ENCODE measurements around the gene FGF19. TPM values are rescaled to one million over a fixed set of nuclear protein-coding genes. Genes with fewer than 3 reads are reported as not detected.

Gene FGF19
- total RNA-seq, 4 donors from 2014 or later = not detected

- ATAC-seq (ENCODE audit: low FRiP score) = no peak
- no peak for TF ChIP-seq CTCF (IDR thresholded peaks at IDR 0.05)
- no peak for DNase-seq (ENCODE audit: low spot score)
These were observed 21.0 kb downstream of the FGF19 start for GRCh38 chr11:69682681-69683326.

- DNase-seq (ENCODE audit: low spot score) = no peak
- no peak for TF ChIP-seq CTCF (IDR thresholded peaks at IDR 0.05)
- no peak for ATAC-seq (ENCODE audit: low FRiP score)
These were observed 21.6 kb downstream of the FGF19 start for GRCh38 chr11:69682221-69682620.

- no peak for TF ChIP-seq CTCF (IDR thresholded peaks at IDR 0.05)
- DNase-seq (ENCODE audit: low spot score) (no peak), ATAC-seq (ENCODE audit: low FRiP score) (no peak)
These were observed 23.1 kb downstream of the FGF19 start for GRCh38 chr11:69680688-69681087.

- DNase-seq (ENCODE audit: low spot score) = no peak
- ATAC-seq (ENCODE audit: low FRiP score) = no peak
- TF ChIP-seq CTCF (IDR thresholded peaks at IDR 0.05) = no peak
These were observed 26.1 kb downstream of the FGF19 start for GRCh38 chr11:69677749-69678148.

GRCh38 chr11:69674886-69675714 is 28.7 kb downstream of the FGF19 start, which contains the start of gene LTO1:
LTO1 (minus strand) TSS chr11:69675353; CDS start chr11:69675239, 114 bp downstream.
- peak; percentile 97 for ATAC-seq (ENCODE audit: low FRiP score)
- peak; percentile 94 for DNase-seq (ENCODE audit: low spot score)
- TF ChIP-seq CTCF (IDR thresholded peaks at IDR 0.05) = no peak

GRCh38 chr11:69674267-69674885 is 29.4 kb downstream of the FGF19 start:
- DNase-seq (ENCODE audit: low spot score) = no peak
- peak; percentile 57 for ATAC-seq (ENCODE audit: low FRiP score)

More at GRCh38 chr11:69674267-69674885, 29.4 kb downstream of the FGF19 start:
- TF ChIP-seq CTCF (IDR thresholded peaks at IDR 0.05) = no peak
